Measurements from ENCODE around the gene CC2D2A. TPM values are rescaled to one million over a fixed set of nuclear protein-coding genes. Genes with fewer than 3 reads are reported as not detected.
A peak's percentile ranks its signal among the peaks of the same experiment; 100 is the strongest.

CC2D2A gene
- total RNA-seq = 20.8 to 24.0 TPM (median 20.9 TPM) in 3 replicates

- peaks cover 24% of the 10 kb centered on the region for H3K4me1 Mint-ChIP-seq
- H3K4me3 Mint-ChIP-seq = peak within 1 kb of the TSS; percentile 80
- peak within 1 kb of the TSS; percentile 82 for H3K27ac Mint-ChIP-seq
- H3K36me3 Mint-ChIP-seq = no peaks in the 10 kb centered on the region
- no peaks in the 10 kb centered on the region for H3K9me3 Mint-ChIP-seq
- no peaks in the 10 kb centered on the region for H3K27me3 Mint-ChIP-seq (ENCODE audit: low read depth)
- TF ChIP-seq CTCF (IDR thresholded peaks at IDR 0.05; ENCODE audit: unreplicated experiment) = no peak
- DNase-seq (ENCODE audit: low spot score in 2 of 2, unreplicated experiment in 2 of 2) = no peak
Observed at GRCh38 chr4:15469402-15470127, at the start of gene CC2D2A. Gene CC2D2A, plus strand, starts transcription at chr4:15469882. Its CDS starts 6,051 bp downstream, at chr4:15475933.

- no peak for TF ChIP-seq CTCF (IDR thresholded peaks at IDR 0.05; ENCODE audit: unreplicated experiment)
- no peak for DNase-seq (ENCODE audit: low spot score in 2 of 2, unreplicated experiment in 2 of 2)
- no peak overlapping the region for H3K27ac Mint-ChIP-seq
- H3K9me3 Mint-ChIP-seq = peaks cover 4% of the 10 kb centered on the region
- no peak overlapping the region for H3K4me3 Mint-ChIP-seq
- no peaks in the 10 kb centered on the region for H3K4me1 Mint-ChIP-seq
- H3K27me3 Mint-ChIP-seq (ENCODE audit: low read depth) = peaks cover 2% of the 10 kb centered on the region
- no peaks in the 10 kb centered on the region for H3K36me3 Mint-ChIP-seq
Observed at GRCh38 chr4:15420642-15421041, 49.0 kb upstream of the CC2D2A start.

DNA sequence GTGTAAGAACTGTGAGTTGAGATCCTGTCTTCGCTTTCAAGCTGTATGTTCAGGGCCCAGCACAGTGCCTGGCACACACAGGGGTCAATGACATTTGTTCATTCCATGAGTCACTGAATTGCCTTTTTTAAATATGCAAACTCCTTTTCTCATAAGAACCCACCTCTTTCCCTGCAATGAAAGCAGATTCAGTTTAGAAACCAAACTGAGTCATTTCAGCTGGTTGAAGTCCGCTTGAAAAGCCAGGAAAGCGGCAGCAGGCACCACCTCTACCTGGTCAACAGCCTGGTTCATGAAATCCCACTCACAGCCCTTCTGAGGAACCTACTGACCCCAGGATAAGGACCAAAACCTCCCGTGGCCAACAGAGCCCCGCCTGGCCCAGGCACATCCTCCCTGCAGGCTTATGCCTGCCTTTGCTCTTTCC, 46.4 kb upstream of the CC2D2A start:
- H3K4me3 Mint-ChIP-seq = no peak overlapping the region
- no peak for DNase-seq (ENCODE audit: low spot score in 2 of 2, unreplicated experiment in 2 of 2)
- peaks cover 2% of the 10 kb centered on the region for H3K27me3 Mint-ChIP-seq (ENCODE audit: low read depth)
- no peaks in the 10 kb centered on the region for H3K4me1 Mint-ChIP-seq
- H3K27ac Mint-ChIP-seq = no peak overlapping the region
- TF ChIP-seq CTCF (IDR thresholded peaks at IDR 0.05; ENCODE audit: unreplicated experiment) = no peak
- no peaks in the 10 kb centered on the region for H3K36me3 Mint-ChIP-seq
- H3K9me3 Mint-ChIP-seq = peaks cover 3% of the 10 kb centered on the region

DNA sequence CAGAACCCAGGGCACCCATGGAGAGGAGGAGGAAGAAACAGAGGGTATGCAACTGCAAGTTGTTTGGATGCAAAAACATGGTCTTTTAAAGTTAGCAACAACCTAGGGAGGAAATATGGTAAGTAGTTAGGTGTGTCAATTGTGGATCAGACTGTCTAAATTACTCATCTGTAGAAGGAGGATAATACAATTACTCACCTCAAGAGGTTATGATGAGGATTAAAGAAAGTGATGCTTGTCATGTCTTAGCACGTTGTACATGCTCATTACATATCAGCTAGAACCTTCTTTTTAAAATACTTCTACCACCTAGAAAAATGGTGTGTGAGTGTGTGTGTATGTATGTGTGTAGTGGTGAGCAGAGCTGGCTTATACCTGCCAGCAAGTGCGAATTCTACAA, 44.2 kb upstream of the CC2D2A start:
- Mint-ChIP-seq H3K27ac (no peak overlapping the region), H3K36me3 (no peaks in the 10 kb centered on the region), H3K27me3 (ENCODE audit: low read depth) (peaks cover 2% of the 10 kb centered on the region), H3K4me1 (no peaks in the 10 kb centered on the region), H3K9me3 (no peaks in the 10 kb centered on the region), H3K4me3 (no peak overlapping the region)
- no peak for TF ChIP-seq CTCF (IDR thresholded peaks at IDR 0.05; ENCODE audit: unreplicated experiment)
- DNase-seq (ENCODE audit: low spot score in 2 of 2, unreplicated experiment in 2 of 2) = no peak

- Mint-ChIP-seq H3K27me3 (ENCODE audit: low read depth) (peaks cover 2% of the 10 kb centered on the region), H3K4me1 (no peaks in the 10 kb centered on the region), H3K9me3 (peaks cover 9% of the 10 kb centered on the region), H3K36me3 (no peaks in the 10 kb centered on the region), H3K4me3 (no peak overlapping the region), H3K27ac (no peak overlapping the region)
- no peak for DNase-seq (ENCODE audit: low spot score in 2 of 2, unreplicated experiment in 2 of 2)
- no peak for TF ChIP-seq CTCF (IDR thresholded peaks at IDR 0.05; ENCODE audit: unreplicated experiment)
Observed at GRCh38 chr4:15427161-15427560, 42.5 kb upstream of the CC2D2A start.

Data from mesothelial cell of epicardium (in vitro differentiated cells).